HEK293 (cell line): Measurements from ENCODE around the gene OCA2.

Experiments used
- CTCF ChIA-PET: fragments of 350-600 bp; formaldehyde crosslinking; extraction: SDS; loops from one replicate; lab custom pipeline; 2021; ENCODE audit warnings: antibody characterized with exemption; lab: Yijun Ruan, JAX
- POLR2A ChIA-PET: fragments of 300-600 bp; formaldehyde crosslinking; extraction: SDS; loops from one replicate; lab custom pipeline; 2020; ENCODE audit warnings: antibody characterized with exemption, inconsistent platforms; lab: Yijun Ruan, JAX
- H3K27ac ChIP-seq: fragments of 200-500 bp; sonication (Bioruptor generic); 2 replicates; pipeline ENCODE4 v1.5.1; 2014; ENCODE audit warnings: low read depth, low read length, control low read depth, inconsistent platforms; ENCODE audit errors: extremely low read depth
- H3K36me3 ChIP-seq, 2 experiments: fragments of 200-500 bp in 1 of 2; sonication (Bioruptor generic) in 1 of 2; 1 replicate in 1 of 2; 2 replicates in 1 of 2; pipeline ENCODE4 v1.5.1; 2014 to 2017; ENCODE audit warnings: inconsistent platforms in 2 of 2, low read length in 2 of 2; ENCODE audit not compliant: control insufficient read depth in 2 of 2, insufficient read depth in 1 of 2
- H3K4me1 ChIP-seq: fragments of 200-500 bp; sonication (Bioruptor generic); 2 replicates; pipeline ENCODE4 v1.5.1; 2014; ENCODE audit warnings: mild to moderate bottlenecking, low read length, inconsistent platforms; ENCODE audit not compliant: control insufficient read depth, insufficient read depth
- H3K4me3 ChIP-seq: 2 replicates; pipeline ENCODE4 v1.5.1; 2011; ENCODE audit warnings: low read depth, mild to moderate bottlenecking, control low read depth, low read length, moderate library complexity
- H3K9me3 ChIP-seq: fragments of 200-500 bp; sonication (Bioruptor generic); 2 replicates; pipeline ENCODE4 v1.5.1; 2014; ENCODE audit warnings: low read depth, low read length, inconsistent platforms; ENCODE audit not compliant: control insufficient read depth, insufficient read depth
- KLF16 ChIP-seq: fragments of 450-650 bp; formaldehyde crosslinking; IDR thresholded peaks from 2 replicates; pipeline ENCODE4 v1.5.1; 2017; ENCODE audit warnings: missing biosample characterization, missing genetic modification characterization
- SETDB1 ChIP-seq: IDR thresholded peaks from one replicate; pipeline ENCODE4 v1.6.1; 2017; ENCODE audit warnings: mild to moderate bottlenecking, low read length, moderate library complexity, mixed read lengths; ENCODE audit not compliant: insufficient read length
- ZBTB1 ChIP-seq: fragments of 450-650 bp; formaldehyde crosslinking; IDR thresholded peaks from 2 replicates; pipeline ENCODE4 v1.5.1; 2016; ENCODE audit warnings: missing biosample characterization, missing genetic modification characterization
- ZFP41 ChIP-seq: fragments of 450-650 bp; formaldehyde crosslinking; IDR thresholded peaks from 2 replicates; pipeline ENCODE4 v1.5.1; 2016; ENCODE audit warnings: missing biosample characterization, missing genetic modification characterization, borderline replicate concordance
- ZNF133 ChIP-seq: fragments of 450-650 bp; formaldehyde crosslinking; IDR thresholded peaks from 2 replicates; pipeline ENCODE4 v1.5.1; 2016; ENCODE audit warnings: missing biosample characterization, missing genetic modification characterization
- ZNF140 ChIP-seq: fragments of 450-650 bp; formaldehyde crosslinking; IDR thresholded peaks from 2 replicates; pipeline ENCODE4 v1.5.1; 2016; ENCODE audit warnings: missing biosample characterization, missing genetic modification characterization
- ZNF146 ChIP-seq: fragments of 450-650 bp; formaldehyde crosslinking; IDR thresholded peaks from 2 replicates; pipeline ENCODE4 v1.5.1; 2016; ENCODE audit warnings: missing biosample characterization, missing genetic modification characterization
- ZNF184 ChIP-seq: fragments of 450-650 bp; IDR thresholded peaks from 2 replicates; pipeline ENCODE4 v1.5.1; 2018; ENCODE audit warnings: missing biosample characterization, mild to moderate bottlenecking, missing genetic modification characterization
- ZNF202 ChIP-seq: fragments of 450-650 bp; formaldehyde crosslinking; IDR thresholded peaks from 2 replicates; pipeline ENCODE4 v1.5.1; 2016; ENCODE audit warnings: missing biosample characterization, missing genetic modification characterization, borderline replicate concordance
- ZNF211 ChIP-seq: fragments of 450-650 bp; formaldehyde crosslinking; IDR thresholded peaks from 2 replicates; pipeline ENCODE4 v1.5.1; 2016; ENCODE audit warnings: low read depth, missing biosample characterization, missing genetic modification characterization
- ZNF302 ChIP-seq: fragments of 450-650 bp; formaldehyde crosslinking; IDR thresholded peaks from 2 replicates; pipeline ENCODE4 v1.5.1; 2016; ENCODE audit warnings: missing biosample characterization, missing genetic modification characterization, low read depth
- ZNF324 ChIP-seq: fragments of 450-650 bp; formaldehyde crosslinking; IDR thresholded peaks from 2 replicates; pipeline ENCODE4 v1.5.1; 2016; ENCODE audit warnings: missing biosample characterization, missing genetic modification characterization
- ZNF514 ChIP-seq: fragments of 450-650 bp; formaldehyde crosslinking; IDR thresholded peaks from 2 replicates; pipeline ENCODE4 v1.5.1; 2016; ENCODE audit warnings: missing biosample characterization, missing genetic modification characterization
- ZNF585B ChIP-seq: fragments of 450-650 bp; formaldehyde crosslinking; IDR thresholded peaks from 2 replicates; pipeline ENCODE4 v1.5.1; 2016; ENCODE audit warnings: missing biosample characterization, missing genetic modification characterization
- ZNF623 ChIP-seq: fragments of 450-650 bp; formaldehyde crosslinking; IDR thresholded peaks from 2 replicates; pipeline ENCODE4 v1.5.1; 2016; ENCODE audit warnings: missing biosample characterization, missing genetic modification characterization
- ZNF677 ChIP-seq: fragments of 450-650 bp; IDR thresholded peaks from 2 replicates; pipeline ENCODE4 v1.5.0; 2018; ENCODE audit warnings: missing biosample characterization, mild to moderate bottlenecking, missing genetic modification characterization, moderate library complexity
- ZNF792 ChIP-seq: fragments of 450-650 bp; formaldehyde crosslinking; IDR thresholded peaks from 2 replicates; pipeline ENCODE4 v1.5.1; 2016; ENCODE audit warnings: missing biosample characterization, missing genetic modification characterization
- TF ChIP-seq, protein P1 (sequence below): fragments of 450-650 bp; formaldehyde crosslinking; IDR thresholded peaks from 2 replicates; pipeline ENCODE4 v1.5.1; 2017; ENCODE audit warnings: missing biosample characterization, mild to moderate bottlenecking, missing genetic modification characterization, moderate library complexity
- TF ChIP-seq, protein P2 (sequence below): fragments of 450-650 bp; formaldehyde crosslinking; IDR thresholded peaks from 2 replicates; pipeline ENCODE4 v1.5.1; 2017; ENCODE audit warnings: missing biosample characterization, missing genetic modification characterization
- TF ChIP-seq, protein P3 (sequence below): fragments of 450-650 bp; formaldehyde crosslinking; IDR thresholded peaks from 2 replicates; pipeline ENCODE4 v1.5.1; 2016; ENCODE audit warnings: missing biosample characterization, missing genetic modification characterization
- TF ChIP-seq, protein P4 (sequence below): fragments of 450-650 bp; formaldehyde crosslinking; IDR thresholded peaks from 2 replicates; pipeline ENCODE4 v1.5.1; 2016; ENCODE audit warnings: missing biosample characterization, missing genetic modification characterization
- TF ChIP-seq, protein P5 (sequence below): fragments of 450-650 bp; formaldehyde crosslinking; IDR thresholded peaks from 2 replicates; pipeline ENCODE4 v1.5.1; 2016; ENCODE audit warnings: missing biosample characterization, missing genetic modification characterization
- TF ChIP-seq, protein P6 (sequence below): fragments of 450-650 bp; formaldehyde crosslinking; IDR thresholded peaks from 2 replicates; pipeline ENCODE4 v1.5.1; 2016; ENCODE audit warnings: missing biosample characterization, missing genetic modification characterization, low read depth

The OCA2 gene

DNA sequence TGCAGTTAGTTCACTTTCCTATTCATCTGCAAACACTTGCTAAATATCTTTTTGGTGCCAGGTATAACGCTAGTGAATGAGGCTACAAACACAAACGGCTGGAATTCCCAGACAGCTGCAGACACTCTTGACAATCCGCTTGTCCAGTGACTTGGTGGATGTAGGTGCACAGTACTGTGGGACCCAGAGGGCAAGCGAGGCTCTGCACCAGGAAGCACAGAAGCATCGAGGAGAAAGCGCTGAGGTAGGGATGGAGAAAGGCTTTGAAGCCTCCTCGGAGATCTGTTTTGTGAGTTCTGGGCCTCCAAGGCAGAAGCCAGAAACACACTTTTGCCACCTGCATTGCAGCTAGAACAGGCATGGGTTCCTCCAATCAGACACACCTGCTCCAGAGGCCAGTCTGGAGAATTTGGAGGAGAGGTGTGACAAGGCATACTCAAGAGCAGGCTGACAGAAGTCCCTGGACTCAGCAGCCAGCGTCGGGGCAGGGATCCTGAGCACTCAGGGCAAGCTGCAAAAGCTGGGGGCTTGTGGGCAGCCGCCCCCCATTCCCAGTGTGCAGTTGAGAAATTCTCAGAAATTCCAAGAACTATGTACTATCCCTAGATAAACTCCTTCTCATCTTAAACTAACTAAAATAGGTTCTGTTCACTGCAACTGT, 232.5 kb downstream of the OCA2 start:
- TF ChIP-seq ZNF146 (tag by site-specific recombination) = no peak
- TF ChIP-seq ZNF585B (tag by site-specific recombination) = no peak
- TF ChIP-seq, protein P1, sequence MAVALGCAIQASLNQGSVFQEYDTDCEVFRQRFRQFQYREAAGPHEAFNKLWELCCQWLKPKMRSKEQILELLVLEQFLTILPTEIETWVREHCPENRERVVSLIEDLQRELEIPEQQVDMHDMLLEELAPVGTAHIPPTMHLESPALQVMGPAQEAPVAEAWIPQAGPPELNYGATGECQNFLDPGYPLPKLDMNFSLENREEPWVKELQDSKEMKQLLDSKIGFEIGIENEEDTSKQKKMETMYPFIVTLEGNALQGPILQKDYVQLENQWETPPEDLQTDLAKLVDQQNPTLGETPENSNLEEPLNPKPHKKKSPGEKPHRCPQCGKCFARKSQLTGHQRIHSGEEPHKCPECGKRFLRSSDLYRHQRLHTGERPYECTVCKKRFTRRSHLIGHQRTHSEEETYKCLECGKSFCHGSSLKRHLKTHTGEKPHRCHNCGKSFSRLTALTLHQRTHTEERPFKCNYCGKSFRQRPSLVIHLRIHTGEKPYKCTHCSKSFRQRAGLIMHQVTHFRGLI (tag by site-specific recombination) = no peak
- no peak for TF ChIP-seq ZNF677
- TF ChIP-seq ZNF792 (tag by site-specific recombination) = no peak
- TF ChIP-seq ZNF133 (tag by site-specific recombination) = no peak
- TF ChIP-seq ZNF302 = no peak
- H3K36me3 ChIP-seq = no peaks in the 10 kb centered on the region
- no peak overlapping the region for H3K27ac ChIP-seq
- ChIA-PET POLR2A (no interaction called here), CTCF (no interaction called here)
- no peak overlapping the region for H3K4me3 ChIP-seq
- H3K4me1 ChIP-seq = no peaks in the 10 kb centered on the region
- H3K9me3 ChIP-seq = no peaks in the 10 kb centered on the region

DNA sequence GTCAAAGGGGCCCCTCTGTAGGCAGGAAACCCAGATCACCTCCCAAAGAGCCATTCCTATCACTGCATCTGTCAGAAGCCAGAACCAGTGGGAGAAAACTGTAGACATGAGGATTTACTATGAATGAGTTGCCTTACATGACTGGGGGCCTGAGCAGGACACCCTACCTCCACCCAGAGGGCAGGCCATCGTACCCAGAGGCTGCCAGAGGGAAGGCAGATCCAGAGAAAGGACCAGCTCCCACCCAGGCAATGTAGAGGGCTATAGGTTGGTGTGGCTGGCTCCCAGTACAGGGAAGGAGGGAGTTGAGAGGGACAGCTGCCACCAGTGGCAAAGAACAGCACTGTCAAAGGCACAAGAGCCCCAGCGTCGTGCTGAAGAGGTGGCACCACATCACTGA, 233.2 kb downstream of the OCA2 start:
- POLR2A ChIA-PET = no interaction called here
- Histone ChIP-seq H3K4me3 (no peak overlapping the region), H3K9me3 (no peaks in the 10 kb centered on the region), H3K4me1 (no peaks in the 10 kb centered on the region), H3K27ac (no peak overlapping the region), H3K36me3 (no peaks in the 10 kb centered on the region)
- CTCF ChIA-PET = no interaction called here
- TF ChIP-seq ZNF202 (tag by site-specific recombination) (no peak), ZNF184 (no peak), ZNF623 (tag by site-specific recombination) (no peak), ZNF211 (tag by site-specific recombination) (no peak), SETDB1 (no peak), ZNF140 (tag by site-specific recombination) (no peak), KLF16 (tag by site-specific recombination) (no peak), ZBTB1 (no peak), ZFP41 (tag by site-specific recombination) (no peak), ZNF324 (tag by site-specific recombination) (no peak), ZNF514 (tag by site-specific recombination) (no peak)
- TF ChIP-seq, protein P2, sequence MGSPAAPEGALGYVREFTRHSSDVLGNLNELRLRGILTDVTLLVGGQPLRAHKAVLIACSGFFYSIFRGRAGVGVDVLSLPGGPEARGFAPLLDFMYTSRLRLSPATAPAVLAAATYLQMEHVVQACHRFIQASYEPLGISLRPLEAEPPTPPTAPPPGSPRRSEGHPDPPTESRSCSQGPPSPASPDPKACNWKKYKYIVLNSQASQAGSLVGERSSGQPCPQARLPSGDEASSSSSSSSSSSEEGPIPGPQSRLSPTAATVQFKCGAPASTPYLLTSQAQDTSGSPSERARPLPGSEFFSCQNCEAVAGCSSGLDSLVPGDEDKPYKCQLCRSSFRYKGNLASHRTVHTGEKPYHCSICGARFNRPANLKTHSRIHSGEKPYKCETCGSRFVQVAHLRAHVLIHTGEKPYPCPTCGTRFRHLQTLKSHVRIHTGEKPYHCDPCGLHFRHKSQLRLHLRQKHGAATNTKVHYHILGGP = no peak
- TF ChIP-seq, protein P3, sequence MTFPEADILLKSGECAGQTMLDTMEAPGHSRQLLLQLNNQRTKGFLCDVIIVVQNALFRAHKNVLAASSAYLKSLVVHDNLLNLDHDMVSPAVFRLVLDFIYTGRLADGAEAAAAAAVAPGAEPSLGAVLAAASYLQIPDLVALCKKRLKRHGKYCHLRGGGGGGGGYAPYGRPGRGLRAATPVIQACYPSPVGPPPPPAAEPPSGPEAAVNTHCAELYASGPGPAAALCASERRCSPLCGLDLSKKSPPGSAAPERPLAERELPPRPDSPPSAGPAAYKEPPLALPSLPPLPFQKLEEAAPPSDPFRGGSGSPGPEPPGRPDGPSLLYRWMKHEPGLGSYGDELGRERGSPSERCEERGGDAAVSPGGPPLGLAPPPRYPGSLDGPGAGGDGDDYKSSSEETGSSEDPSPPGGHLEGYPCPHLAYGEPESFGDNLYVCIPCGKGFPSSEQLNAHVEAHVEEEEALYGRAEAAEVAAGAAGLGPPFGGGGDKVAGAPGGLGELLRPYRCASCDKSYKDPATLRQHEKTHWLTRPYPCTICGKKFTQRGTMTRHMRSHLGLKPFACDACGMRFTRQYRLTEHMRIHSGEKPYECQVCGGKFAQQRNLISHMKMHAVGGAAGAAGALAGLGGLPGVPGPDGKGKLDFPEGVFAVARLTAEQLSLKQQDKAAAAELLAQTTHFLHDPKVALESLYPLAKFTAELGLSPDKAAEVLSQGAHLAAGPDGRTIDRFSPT (tag by site-specific recombination) = no peak
- TF ChIP-seq, protein P4, sequence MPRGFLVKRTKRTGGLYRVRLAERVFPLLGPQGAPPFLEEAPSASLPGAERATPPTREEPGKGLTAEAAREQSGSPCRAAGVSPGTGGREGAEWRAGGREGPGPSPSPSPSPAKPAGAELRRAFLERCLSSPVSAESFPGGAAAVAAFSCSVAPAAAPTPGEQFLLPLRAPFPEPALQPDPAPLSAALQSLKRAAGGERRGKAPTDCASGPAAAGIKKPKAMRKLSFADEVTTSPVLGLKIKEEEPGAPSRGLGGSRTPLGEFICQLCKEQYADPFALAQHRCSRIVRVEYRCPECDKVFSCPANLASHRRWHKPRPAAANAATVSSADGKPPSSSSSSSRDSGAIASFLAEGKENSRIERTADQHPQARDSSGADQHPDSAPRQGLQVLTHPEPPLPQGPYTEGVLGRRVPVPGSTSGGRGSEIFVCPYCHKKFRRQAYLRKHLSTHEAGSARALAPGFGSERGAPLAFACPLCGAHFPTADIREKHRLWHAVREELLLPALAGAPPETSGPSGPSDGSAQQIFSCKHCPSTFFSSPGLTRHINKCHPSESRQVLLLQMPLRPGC (tag by site-specific recombination) = no peak
- TF ChIP-seq, protein P5, sequence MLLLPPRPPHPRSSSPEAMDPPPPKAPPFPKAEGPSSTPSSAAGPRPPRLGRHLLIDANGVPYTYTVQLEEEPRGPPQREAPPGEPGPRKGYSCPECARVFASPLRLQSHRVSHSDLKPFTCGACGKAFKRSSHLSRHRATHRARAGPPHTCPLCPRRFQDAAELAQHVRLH = no peak
- TF ChIP-seq, protein P6, sequence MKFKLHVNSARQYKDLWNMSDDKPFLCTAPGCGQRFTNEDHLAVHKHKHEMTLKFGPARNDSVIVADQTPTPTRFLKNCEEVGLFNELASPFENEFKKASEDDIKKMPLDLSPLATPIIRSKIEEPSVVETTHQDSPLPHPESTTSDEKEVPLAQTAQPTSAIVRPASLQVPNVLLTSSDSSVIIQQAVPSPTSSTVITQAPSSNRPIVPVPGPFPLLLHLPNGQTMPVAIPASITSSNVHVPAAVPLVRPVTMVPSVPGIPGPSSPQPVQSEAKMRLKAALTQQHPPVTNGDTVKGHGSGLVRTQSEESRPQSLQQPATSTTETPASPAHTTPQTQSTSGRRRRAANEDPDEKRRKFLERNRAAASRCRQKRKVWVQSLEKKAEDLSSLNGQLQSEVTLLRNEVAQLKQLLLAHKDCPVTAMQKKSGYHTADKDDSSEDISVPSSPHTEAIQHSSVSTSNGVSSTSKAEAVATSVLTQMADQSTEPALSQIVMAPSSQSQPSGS = no peak
